NB4 (cell line): Measurements from ENCODE around the gene SLC31A2.

Experiments
- DNase-seq: peaks from one replicate; pipeline ENCODE4 v3.0.0; 2010; ENCODE audit warnings: low read depth
- H3K4me3 ChIP-seq: one replicate; pipeline ENCODE4 v1.5.1; 2011; ENCODE audit warnings: mild to moderate bottlenecking, low read depth, low read length, moderate library complexity
- MYC ChIP-seq: IDR thresholded peaks from 2 replicates; pipeline ENCODE4 v1.6.1; 2011; ENCODE audit warnings: low read depth, low read length
- POLR2A ChIP-seq: IDR thresholded peaks from 2 replicates; pipeline ENCODE4 v1.6.1; 2011; ENCODE audit warnings: mild to moderate bottlenecking; ENCODE audit not compliant: insufficient read length; ENCODE audit errors: extremely low read depth
- TF ChIP-seq, protein P1 (sequence below): IDR thresholded peaks from 2 replicates; pipeline ENCODE4 v1.6.1; 2011; ENCODE audit warnings: low read depth, low read length
- TF ChIP-seq, protein P2 (sequence below): IDR thresholded peaks from one replicate; pipeline ENCODE4 v1.5.1; 2012; ENCODE audit warnings: low read depth, low read length

SLC31A2 gene

GRCh38 chr9:113168809-113169208 is 18.0 kb downstream of the SLC31A2 start:
- DNase-seq, result no peak
- TF ChIP-seq, protein P1, sequence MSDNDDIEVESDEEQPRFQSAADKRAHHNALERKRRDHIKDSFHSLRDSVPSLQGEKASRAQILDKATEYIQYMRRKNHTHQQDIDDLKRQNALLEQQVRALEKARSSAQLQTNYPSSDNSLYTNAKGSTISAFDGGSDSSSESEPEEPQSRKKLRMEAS, result no peak
- TF ChIP-seq, protein P2, sequence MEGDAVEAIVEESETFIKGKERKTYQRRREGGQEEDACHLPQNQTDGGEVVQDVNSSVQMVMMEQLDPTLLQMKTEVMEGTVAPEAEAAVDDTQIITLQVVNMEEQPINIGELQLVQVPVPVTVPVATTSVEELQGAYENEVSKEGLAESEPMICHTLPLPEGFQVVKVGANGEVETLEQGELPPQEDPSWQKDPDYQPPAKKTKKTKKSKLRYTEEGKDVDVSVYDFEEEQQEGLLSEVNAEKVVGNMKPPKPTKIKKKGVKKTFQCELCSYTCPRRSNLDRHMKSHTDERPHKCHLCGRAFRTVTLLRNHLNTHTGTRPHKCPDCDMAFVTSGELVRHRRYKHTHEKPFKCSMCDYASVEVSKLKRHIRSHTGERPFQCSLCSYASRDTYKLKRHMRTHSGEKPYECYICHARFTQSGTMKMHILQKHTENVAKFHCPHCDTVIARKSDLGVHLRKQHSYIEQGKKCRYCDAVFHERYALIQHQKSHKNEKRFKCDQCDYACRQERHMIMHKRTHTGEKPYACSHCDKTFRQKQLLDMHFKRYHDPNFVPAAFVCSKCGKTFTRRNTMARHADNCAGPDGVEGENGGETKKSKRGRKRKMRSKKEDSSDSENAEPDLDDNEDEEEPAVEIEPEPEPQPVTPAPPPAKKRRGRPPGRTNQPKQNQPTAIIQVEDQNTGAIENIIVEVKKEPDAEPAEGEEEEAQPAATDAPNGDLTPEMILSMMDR, result no peak
- TF ChIP-seq MYC (no peak), POLR2A (no peak)
- H3K4me3 ChIP-seq, result no peak overlapping the region

GRCh38 chr9:113173341-113173740 is 22.5 kb downstream of the SLC31A2 start:
- DNase-seq, result no peak
- TF ChIP-seq POLR2A (no peak), MYC (no peak)
- TF ChIP-seq, protein P2, result no peak
- TF ChIP-seq, protein P1, result no peak
- H3K4me3 ChIP-seq, result no peak overlapping the region

DNA sequence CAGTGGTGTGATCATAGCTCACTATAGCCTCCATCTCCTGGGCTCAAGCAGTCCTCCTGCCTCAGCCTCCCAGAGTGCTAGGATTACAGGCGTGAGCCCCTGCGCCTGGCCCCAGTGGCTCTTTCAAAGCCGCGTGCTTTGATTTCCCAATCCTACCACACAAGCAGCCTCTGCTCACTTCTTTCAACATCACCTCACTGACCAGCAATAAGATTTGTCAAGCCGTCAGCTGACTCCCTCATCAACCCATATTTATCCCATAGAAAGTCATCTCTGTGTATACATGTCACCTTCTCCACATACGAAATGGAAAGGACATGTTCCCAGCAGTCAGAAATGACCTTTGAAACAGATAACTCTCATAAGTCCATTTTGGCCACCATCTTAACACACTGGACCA is 26.0 kb downstream of the SLC31A2 start:
- H3K4me3 ChIP-seq, result no peak overlapping the region
- DNase-seq, result no peak
- TF ChIP-seq, protein P1, result no peak
- TF ChIP-seq POLR2A (no peak), MYC (no peak)
- TF ChIP-seq, protein P2, result no peak

- TF ChIP-seq, protein P1, result no peak
- no peak for TF ChIP-seq POLR2A
- TF ChIP-seq, protein P2, result no peak
- no peak overlapping the region for H3K4me3 ChIP-seq
- DNase-seq, result no peak
These were observed 26.4 kb downstream of the SLC31A2 start for GRCh38 chr9:113177251-113177650.

DNA sequence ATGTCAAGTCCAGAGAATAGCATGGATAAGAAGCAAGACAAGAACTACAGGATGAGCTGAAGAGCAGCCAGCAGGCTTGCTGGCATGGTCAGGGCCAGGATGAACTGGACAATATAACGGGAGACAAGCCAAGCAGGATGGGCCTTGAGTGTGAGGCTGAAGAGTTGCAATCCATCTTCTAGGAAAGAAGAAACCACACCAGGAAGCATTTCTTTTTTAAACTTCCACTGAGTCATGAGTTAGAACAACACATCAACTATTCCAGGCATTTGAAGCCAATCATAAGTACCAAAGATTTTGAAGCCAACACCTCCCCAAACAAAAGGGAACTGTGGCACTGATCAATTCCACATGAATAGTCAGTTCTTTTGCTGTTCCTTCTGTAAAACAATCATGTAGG is 27.3 kb downstream of the SLC31A2 start:
- no peak overlapping the region for H3K4me3 ChIP-seq
- TF ChIP-seq POLR2A, result no peak
- TF ChIP-seq, protein P1, result no peak
- TF ChIP-seq, protein P2, result no peak
- no peak for TF ChIP-seq MYC

GRCh38 chr9:113179839-113180238 is 29.0 kb downstream of the SLC31A2 start:
- DNase-seq, result no peak
- TF ChIP-seq, protein P1, result no peak
- TF ChIP-seq, protein P2, result no peak
- TF ChIP-seq POLR2A, result no peak
- TF ChIP-seq MYC, result no peak
- H3K4me3 ChIP-seq, result no peak overlapping the region

More for the DNA sequence above, 27.3 kb downstream of the SLC31A2 start:
- DNase-seq, result no peak
